HG03064 (cell line): ENCODE results near the gene ACBD6.

Source experiments
- ATAC-seq: cut with Tn5 transposase; IDR thresholded peaks from one replicate; pipeline ENCODE4 v1.9.1; 2021; ENCODE audit warnings: low read depth; ENCODE audit not compliant: unreplicated experiment

The ACBD6 gene

GRCh38 chr1:180311011-180311730 is 191.2 kb downstream of the ACBD6 start:
- ATAC-seq = no peak

DNA sequence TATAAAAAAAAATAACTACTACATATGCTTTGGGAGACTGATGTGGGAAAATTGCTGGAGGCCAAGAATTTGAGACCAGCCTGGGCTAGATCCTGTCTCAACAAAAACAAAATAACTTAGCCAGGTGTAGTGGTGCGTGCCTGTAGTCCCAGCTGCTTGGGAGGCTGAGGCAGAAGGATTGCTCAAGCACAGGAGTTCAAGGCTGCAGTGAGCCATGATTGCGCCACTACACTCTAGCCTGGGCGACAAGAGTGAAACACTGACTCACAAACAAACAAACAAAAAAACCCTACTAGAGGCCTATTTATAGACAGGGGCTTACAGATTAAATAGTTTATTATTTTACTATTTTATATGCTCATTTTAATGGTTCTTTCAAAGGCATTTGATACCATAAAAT is 192.3 kb downstream of the ACBD6 start:
- ATAC-seq = no peak

DNA sequence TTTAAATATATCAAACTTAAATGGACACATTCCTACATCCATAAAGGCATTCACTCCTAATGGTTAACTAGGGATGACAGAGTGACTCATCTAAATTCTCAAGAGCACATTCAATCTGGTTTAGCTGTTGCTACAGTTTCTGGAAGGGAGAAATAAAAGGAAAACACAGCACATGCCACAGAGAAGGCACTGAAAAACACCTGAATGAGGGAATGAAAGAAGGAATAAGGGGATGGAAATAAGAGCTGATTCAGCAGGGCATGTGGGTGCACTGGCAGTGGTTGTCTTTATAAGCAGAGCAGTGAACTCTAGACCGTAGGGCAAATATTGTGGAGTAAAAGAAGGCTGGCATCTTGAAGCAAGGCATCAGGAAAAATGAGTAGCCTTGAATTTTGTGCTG is 193.0 kb downstream of the ACBD6 start:
- ATAC-seq = no peak

- no peak for ATAC-seq
These were observed 201.1 kb downstream of the ACBD6 start for GRCh38 chr1:180301135-180301742.

DNA sequence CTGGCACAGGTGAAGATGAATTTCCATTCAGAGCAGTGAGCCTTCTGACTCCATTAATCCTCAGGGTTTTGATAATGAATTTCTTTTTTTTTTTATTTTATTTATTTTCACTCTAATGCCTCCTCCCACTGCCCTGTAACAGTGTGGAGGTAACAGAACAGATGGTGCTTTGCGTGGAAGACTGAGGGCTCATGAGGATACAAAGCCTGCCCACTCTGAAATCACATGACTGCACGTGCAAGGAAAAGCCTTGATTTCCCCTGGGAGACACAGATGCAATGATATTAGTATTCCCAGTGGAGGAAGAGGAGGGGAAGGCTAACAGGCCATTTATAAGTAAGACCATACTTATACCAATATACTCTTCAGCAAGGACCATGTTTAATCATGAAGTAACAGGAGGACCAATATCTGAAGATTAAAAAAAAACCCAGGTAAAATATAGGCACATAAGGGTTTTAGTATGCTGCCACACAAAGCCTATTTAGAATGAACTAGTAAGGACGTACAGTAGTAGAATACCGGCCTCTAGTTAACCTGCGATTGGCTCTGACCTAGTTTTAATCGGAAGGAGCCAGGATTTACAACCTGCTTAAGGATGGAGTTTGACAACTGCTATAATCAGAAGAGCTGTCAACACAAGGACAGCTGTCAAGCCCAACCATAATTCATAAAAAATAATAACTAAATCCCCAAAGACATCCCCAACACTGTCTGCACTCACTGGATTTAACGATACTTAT is 202.7 kb downstream of the ACBD6 start:
- no peak for ATAC-seq

DNA sequence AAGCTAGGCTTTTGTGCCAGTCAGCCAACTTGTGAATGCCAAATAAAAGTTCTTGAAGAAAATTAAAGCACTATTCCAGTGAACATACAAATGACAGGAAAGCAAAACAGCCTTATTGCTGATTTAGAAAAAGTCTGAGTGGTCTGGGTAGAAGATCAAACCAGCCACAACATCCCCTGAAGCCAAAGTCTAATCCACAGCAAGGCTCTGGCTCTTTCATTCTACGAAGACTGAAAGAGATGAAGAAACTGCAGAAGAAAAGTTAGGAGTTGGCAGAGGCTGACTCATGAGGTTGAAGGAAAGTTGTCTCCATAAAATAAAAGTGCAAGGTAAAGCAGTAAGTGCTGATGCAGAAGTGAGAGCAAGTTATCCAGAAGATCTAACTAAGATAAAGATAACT is 206.4 kb downstream of the ACBD6 start:
- ATAC-seq = no peak

GRCh38 chr1:180294711-180295110 is 207.7 kb downstream of the ACBD6 start:
- ATAC-seq = no peak

DNA sequence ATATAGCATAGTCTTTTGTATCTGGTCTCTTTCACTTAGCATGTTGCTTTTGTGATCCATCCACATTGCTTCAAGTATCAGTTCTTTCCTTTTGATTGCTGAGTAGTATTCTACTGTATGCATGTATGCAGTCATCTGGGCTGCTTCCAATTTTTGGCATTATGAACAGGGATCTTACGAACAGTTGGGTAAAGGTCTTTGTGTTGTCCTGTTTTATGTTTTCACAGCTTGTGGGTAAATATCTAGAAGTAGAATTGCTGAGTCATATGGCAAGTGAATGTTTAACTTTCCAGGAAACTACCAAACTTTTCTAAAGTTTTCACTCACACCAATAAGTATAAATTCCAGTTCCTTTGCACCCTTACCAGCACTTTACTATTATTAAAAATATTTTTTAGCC is 211.4 kb downstream of the ACBD6 start:
- no peak for ATAC-seq

- no peak for ATAC-seq
These were observed 211.9 kb downstream of the ACBD6 start for GRCh38 chr1:180290265-180291001.

DNA sequence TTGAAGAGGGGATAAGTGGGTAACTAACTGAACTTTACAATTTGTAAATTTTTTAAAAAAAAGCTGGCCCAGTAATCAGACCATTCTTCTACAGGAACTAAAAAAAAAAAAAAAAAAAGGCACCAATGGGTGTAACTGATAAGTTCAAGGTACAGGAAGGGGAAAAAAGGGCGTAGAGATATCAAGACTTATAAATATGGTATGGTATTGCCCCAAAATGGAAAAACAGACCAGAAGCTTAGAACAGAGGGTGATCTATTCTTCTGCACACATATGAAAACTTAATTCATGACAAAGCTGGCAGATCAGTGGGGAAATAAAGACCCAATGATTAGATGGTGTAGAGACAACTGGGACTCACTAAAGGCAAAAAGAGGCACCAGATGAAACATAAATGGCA is 213.4 kb downstream of the ACBD6 start:
- no peak for ATAC-seq

DNA sequence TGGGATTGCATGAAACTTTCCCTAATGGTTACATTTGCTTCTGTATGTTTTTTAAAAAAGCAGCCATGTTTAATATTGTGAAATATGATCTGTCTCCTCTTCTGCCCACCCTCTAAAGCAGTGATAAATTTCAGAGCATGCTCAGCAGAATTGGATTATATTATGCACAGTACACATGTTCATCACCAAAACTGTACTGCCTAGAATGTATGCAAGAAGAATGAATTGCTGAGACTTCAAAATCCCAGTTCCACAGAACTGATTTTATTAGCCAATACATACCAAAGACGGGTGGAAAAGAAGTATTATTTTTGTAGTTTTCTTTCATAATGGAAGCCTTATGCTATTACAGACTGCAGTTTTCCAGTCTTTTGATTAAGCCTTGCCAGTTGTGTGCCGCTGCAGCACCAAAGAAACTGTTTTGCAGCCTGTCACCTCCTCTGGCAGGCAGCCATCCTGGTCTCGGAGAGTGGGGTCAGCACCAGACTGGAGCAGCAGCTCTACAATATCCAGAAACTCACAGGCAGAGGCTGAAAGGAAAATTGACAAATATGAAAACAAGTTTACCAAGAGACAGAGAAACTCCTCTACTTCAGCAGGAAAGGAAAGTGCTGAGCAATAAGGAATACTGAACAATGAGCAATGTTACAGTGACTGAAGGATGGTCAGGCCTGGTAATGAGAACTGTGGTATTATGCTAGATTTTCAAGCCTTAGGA is 214.2 kb downstream of the ACBD6 start:
- no peak for ATAC-seq

DNA sequence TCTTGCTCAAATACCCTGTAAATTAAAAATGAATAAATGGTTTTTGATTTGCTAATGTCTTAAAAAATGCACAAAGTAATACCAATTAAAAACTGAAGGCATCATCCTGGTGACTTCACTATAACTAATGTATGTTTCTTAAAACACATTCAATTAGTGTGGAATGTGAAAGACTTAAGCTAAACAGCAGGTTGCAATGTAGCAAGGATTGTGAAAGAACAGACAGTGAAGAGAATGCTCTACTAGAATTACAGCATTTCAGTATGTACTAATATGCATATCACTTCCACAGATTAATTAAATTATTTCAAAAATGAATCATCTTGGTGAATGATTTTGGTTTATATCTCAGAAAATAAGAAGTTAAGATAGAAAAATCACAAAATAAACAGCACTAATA is 216.0 kb downstream of the ACBD6 start:
- ATAC-seq = no peak

DNA sequence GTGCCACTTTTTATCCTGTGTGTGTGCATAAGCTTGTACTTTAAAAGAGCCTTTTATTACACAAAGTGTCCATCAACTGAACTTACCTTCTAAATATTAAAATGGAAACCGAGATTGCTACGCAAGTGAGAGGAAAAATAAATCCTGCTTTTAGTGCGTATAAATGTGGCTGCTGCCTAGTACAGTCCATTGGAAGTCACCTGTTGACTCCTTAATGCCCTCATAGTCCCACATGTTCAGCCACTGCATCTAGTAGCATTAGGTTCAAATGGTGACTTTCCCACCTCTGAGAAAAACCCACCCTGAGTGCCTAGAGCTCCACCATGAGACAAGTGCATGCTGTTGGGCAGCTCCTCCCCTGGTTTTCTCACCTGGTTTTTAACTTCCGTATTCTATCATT is 219.3 kb downstream of the ACBD6 start:
- ATAC-seq = no peak

DNA sequence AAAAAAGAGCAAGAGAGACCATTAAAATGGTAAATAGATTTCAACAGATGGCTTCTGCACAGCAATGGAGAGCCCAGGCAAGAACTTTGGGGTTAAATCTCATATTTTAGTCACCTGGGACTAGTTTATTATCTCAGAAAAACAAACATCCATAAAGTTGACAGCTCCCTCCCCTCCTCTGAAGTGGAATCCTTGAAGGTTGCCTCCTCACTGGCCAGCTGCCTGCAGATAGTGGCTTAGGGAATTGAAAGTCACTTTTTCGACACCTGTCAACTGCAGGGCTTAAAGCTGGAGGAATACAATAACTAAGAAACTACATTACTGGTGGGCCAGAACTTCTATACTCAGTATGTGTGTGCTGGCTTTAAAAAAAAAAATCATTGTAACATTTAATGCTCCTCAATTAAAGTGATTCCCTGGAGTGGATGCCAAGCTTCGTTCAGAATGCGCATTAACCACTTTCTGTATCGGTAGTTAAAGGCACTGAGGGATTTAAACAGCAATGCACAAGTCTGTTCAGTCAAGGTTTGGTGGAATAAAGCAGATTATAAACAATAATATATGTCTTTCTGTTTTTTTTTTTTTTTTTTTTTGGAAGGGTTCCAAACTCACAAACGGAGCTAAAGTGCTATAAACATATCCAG is 219.9 kb downstream of the ACBD6 start:
- ATAC-seq = no peak

DNA sequence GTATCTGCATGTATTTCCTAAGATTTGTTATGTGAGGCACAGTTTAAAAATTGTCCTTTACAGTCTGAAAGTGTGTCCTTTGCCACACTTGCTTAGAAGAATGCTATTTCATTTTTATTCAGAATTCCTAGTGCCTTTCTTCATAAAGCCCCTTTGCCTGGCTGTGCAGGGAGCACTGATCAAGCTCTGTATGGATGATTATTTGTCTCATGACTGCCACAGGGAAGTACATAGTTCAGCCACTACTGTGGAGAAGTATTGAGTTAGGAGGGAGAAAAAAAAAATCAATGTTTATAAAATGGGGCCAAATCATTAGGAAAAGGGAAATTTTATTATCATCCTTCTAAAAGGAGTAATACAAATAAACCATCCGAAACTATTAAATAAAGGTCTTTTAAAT is 220.9 kb downstream of the ACBD6 start:
- ATAC-seq = no peak

DNA sequence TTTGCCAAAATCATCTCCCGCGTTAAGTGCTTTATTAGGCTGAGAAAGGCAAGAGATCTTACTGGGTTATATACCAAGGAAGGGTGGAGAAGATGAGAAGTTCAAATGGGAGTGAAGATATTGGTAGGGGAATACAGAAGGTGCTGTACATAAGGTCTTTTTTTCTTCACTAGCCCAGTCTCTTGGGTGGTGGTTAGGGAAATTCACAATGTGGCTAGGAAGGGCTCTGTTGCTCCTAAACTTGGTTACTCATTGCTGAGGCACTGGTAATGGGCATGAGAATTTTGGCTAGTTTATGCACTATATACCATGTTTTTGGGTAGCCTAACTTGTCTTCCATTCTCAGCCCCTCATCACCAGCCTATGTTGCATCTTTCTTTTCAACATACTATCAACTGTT is 221.8 kb downstream of the ACBD6 start:
- no peak for ATAC-seq

DNA sequence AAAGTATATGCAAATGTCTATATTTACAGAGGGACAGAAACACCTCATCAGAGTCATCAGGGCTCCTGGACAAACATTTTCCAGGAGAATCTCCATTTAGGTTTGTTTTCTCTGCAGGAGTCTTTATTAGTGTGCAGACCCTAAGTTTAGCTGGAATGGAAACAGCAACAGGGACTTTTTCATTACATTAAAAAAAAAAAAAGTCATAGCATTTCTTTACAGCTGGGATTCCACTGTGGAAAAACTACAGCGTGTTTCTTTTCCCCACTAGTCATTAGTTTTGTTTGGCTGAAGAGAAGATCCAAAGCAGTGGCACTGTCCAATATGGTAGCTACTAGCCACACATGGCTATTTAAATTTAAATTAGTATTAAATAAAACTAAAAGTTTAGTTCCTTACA is 222.7 kb downstream of the ACBD6 start:
- ATAC-seq = no peak

DNA sequence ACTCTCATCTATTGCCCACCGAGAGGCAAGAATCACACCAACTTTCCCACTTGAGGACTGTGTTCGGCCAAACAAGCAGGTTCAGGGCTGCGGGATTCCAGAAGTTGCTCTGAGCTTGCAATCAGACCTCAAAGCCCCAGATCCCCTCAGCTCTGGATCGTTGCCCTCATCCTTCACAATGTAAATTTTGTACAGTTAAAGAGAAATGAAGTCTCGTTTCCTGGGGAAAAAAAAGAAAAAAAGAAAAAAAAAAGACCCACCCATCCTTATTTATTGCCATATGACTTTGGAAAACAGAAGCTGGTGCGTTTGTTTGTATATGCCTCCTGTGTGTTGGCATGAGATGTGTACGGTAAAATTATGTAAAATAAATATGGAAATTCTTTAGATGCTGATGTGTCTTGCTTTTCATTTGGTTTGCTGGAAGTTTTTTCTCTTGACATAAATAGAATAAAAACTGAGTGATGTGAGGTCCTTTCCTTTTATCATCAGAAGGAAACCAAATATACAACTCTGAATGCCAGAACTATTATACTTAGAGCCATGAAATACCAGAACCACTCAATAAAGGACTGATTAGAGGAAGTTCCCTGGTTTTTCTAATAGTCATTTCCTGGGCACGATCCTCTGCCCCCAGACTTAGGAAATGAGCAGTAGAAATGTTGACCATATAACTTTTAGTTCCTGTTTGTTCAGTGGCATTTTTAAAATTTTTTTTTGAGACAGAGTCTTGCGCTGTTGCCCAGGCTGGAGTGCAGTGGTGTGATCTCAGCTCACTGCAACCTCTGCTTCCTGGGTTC is 223.6 kb downstream of the ACBD6 start:
- no peak for ATAC-seq

- ATAC-seq = no peak
These were observed 224.2 kb downstream of the ACBD6 start for GRCh38 chr1:180278194-180278515.
